Measurements from ENCODE around the gene DAZL.

DAZL gene

GRCh38 chr3:16554126-16554525 is 51.1 kb downstream of the DAZL start:
- Histone ChIP-seq H3K79me1 (ENCODE audit: low read depth, low read length) (no peaks in the 10 kb centered on the region), H2AK5ac (ENCODE audit: low read depth, low read length) (no peak overlapping the region), H4K91ac (ENCODE audit: low read depth, low read length, poor library complexity) (no peak overlapping the region), H2BK120ac (ENCODE audit: low read depth, low read length) (no peak overlapping the region), H3K4me1 (ENCODE audit: control insufficient read depth in 2 of 2, insufficient read depth in 1 of 2, low read depth in 1 of 2, low read length in 2 of 2) (peaks cover 0 to 5% of the 10 kb centered on the region in 2 donors), H2AFZ (ENCODE audit: low read length) (no peak overlapping the region), H3K27me3 (ENCODE audit: control insufficient read depth in 3 of 3, insufficient read depth in 3 of 3, low read depth in 1 of 3, low read length in 3 of 3) (peaks cover 0 to 11% (median 0%) of the 10 kb centered on the region in 3 experiments), H3K14ac (ENCODE audit: low read length) (no peak overlapping the region), H3K27ac (replicated peaks; ENCODE audit: low read length) (no peak overlapping the region), H2BK15ac (ENCODE audit: low read length) (no peak overlapping the region), H3K18ac (ENCODE audit: low read length) (no peak overlapping the region), H3K4me2 (ENCODE audit: insufficient read depth, low read length, poor library complexity, severe bottlenecking) (no peak overlapping the region), H3K4ac (ENCODE audit: low read length) (no peak overlapping the region), H3K36me3 (replicated peaks in 1 of 2; ENCODE audit: control insufficient read depth in 2 of 2, insufficient read depth in 2 of 2, low read length in 2 of 2) (no peaks in the 10 kb centered on the region), H4K8ac (ENCODE audit: low read depth, low read length) (no peak overlapping the region), H3K9me3 (replicated peaks in 1 of 2; ENCODE audit: control insufficient read depth in 2 of 2, insufficient read depth in 1 of 2, low read depth in 1 of 2, low read length in 2 of 2) (no peaks in the 10 kb centered on the region), H3K9ac (ENCODE audit: low read depth, low read length, poor library complexity) (no peak overlapping the region), H3K4me3 (ENCODE audit: low read length in 2 of 2) (no peak overlapping the region), H3K23ac (ENCODE audit: low read depth, low read length, poor library complexity) (no peak overlapping the region), H2BK5ac (ENCODE audit: low read length) (no peak overlapping the region), H2BK12ac (ENCODE audit: low read length) (no peak overlapping the region)
- no CpG with 5 or more reads among the region's 4 CpGs for WGBS, 2 donors (ENCODE audit: extremely low coverage in 2 of 2, insufficient read length in 2 of 2, insufficient replicate concordance in 1 of 2)
- no peak for DNase-seq (ENCODE audit: low spot score)

GRCh38 chr3:16552757-16553156 is 52.5 kb downstream of the DAZL start:
- Histone ChIP-seq H2AK5ac (ENCODE audit: low read depth, low read length) (no peak overlapping the region), H2BK12ac (ENCODE audit: low read length) (no peak overlapping the region), H2AFZ (ENCODE audit: low read length) (no peak overlapping the region), H3K18ac (ENCODE audit: low read length) (no peak overlapping the region), H3K4ac (ENCODE audit: low read length) (no peak overlapping the region), H3K36me3 (replicated peaks in 1 of 2; ENCODE audit: control insufficient read depth in 2 of 2, insufficient read depth in 2 of 2, low read length in 2 of 2) (no peaks in the 10 kb centered on the region), H4K8ac (ENCODE audit: low read depth, low read length) (no peak overlapping the region), H3K9ac (ENCODE audit: low read depth, low read length, poor library complexity) (no peak overlapping the region), H3K4me2 (ENCODE audit: insufficient read depth, low read length, poor library complexity, severe bottlenecking) (no peak overlapping the region), H3K4me3 (ENCODE audit: low read length in 2 of 2) (no peak overlapping the region), H3K4me1 (ENCODE audit: control insufficient read depth in 2 of 2, insufficient read depth in 1 of 2, low read depth in 1 of 2, low read length in 2 of 2) (peaks cover 0 to 5% of the 10 kb centered on the region in 2 donors), H2BK15ac (ENCODE audit: low read length) (no peak overlapping the region), H4K91ac (ENCODE audit: low read depth, low read length, poor library complexity) (no peak overlapping the region), H3K14ac (ENCODE audit: low read length) (no peak overlapping the region), H3K27me3 (ENCODE audit: control insufficient read depth in 3 of 3, insufficient read depth in 3 of 3, low read depth in 1 of 3, low read length in 3 of 3) (peaks cover 0 to 11% (median 0%) of the 10 kb centered on the region in 3 experiments), H2BK5ac (ENCODE audit: low read length) (no peak overlapping the region), H3K23ac (ENCODE audit: low read depth, low read length, poor library complexity) (no peak overlapping the region), H3K9me3 (replicated peaks in 1 of 2; ENCODE audit: control insufficient read depth in 2 of 2, insufficient read depth in 1 of 2, low read depth in 1 of 2, low read length in 2 of 2) (no peaks in the 10 kb centered on the region), H2BK120ac (ENCODE audit: low read depth, low read length) (no peak overlapping the region), H3K79me1 (ENCODE audit: low read depth, low read length) (no peaks in the 10 kb centered on the region), H3K27ac (replicated peaks; ENCODE audit: low read length) (no peak overlapping the region)
- DNase-seq (ENCODE audit: low spot score), result no peak
- WGBS, 2 donors (ENCODE audit: extremely low coverage in 2 of 2, insufficient read length in 2 of 2, insufficient replicate concordance in 1 of 2), result no CpG with 5 or more reads among the region's 3 CpGs

- no peak overlapping the region for H3K27ac ChIP-seq (replicated peaks; ENCODE audit: low read length)
- no peak overlapping the region for H3K9ac ChIP-seq (ENCODE audit: low read depth, low read length, poor library complexity)
- no peaks in the 10 kb centered on the region for H3K79me1 ChIP-seq (ENCODE audit: low read depth, low read length)
- peak overlapping the region; percentile 27 for H3K23ac ChIP-seq (ENCODE audit: low read depth, low read length, poor library complexity)
- H2AK5ac ChIP-seq (ENCODE audit: low read depth, low read length), result no peak overlapping the region
- H4K8ac ChIP-seq (ENCODE audit: low read depth, low read length), result no peak overlapping the region
- no peaks in the 10 kb centered on the region for H3K36me3 ChIP-seq (replicated peaks in 1 of 2; ENCODE audit: control insufficient read depth in 2 of 2, insufficient read depth in 2 of 2, low read length in 2 of 2)
- H3K4me3 ChIP-seq (ENCODE audit: low read length in 2 of 2), result no peak overlapping the region
- peaks cover 0 to 5% of the 10 kb centered on the region in 2 donors for H3K4me1 ChIP-seq (ENCODE audit: control insufficient read depth in 2 of 2, insufficient read depth in 1 of 2, low read depth in 1 of 2, low read length in 2 of 2)
- H2BK5ac ChIP-seq (ENCODE audit: low read length), result no peak overlapping the region
- no peak for DNase-seq (ENCODE audit: low spot score)
- H3K14ac ChIP-seq (ENCODE audit: low read length), result no peak overlapping the region
- no peak overlapping the region for H4K91ac ChIP-seq (ENCODE audit: low read depth, low read length, poor library complexity)
- no peak overlapping the region for H3K18ac ChIP-seq (ENCODE audit: low read length)
- no peak overlapping the region for H2BK12ac ChIP-seq (ENCODE audit: low read length)
- H3K9me3 ChIP-seq (replicated peaks in 1 of 2; ENCODE audit: control insufficient read depth in 2 of 2, insufficient read depth in 1 of 2, low read depth in 1 of 2, low read length in 2 of 2), result no peaks in the 10 kb centered on the region
- WGBS, 2 donors (ENCODE audit: extremely low coverage in 2 of 2, insufficient read length in 2 of 2, insufficient replicate concordance in 1 of 2), result no CpG with 5 or more reads among the region's 4 CpGs
- peak overlapping the region; percentile 84 for H2AFZ ChIP-seq (ENCODE audit: low read length)
- H2BK15ac ChIP-seq (ENCODE audit: low read length), result no peak overlapping the region
- H2BK120ac ChIP-seq (ENCODE audit: low read depth, low read length), result no peak overlapping the region
- no peak overlapping the region for H3K4ac ChIP-seq (ENCODE audit: low read length)
- no peak overlapping the region for H3K4me2 ChIP-seq (ENCODE audit: insufficient read depth, low read length, poor library complexity, severe bottlenecking)
- peaks cover 0 to 11% (median 0%) of the 10 kb centered on the region in 3 experiments for H3K27me3 ChIP-seq (ENCODE audit: control insufficient read depth in 3 of 3, insufficient read depth in 3 of 3, low read depth in 1 of 3, low read length in 3 of 3)
These were observed 53.8 kb downstream of the DAZL start for GRCh38 chr3:16551342-16551976.

GRCh38 chr3:16550676-16551341 is 54.4 kb downstream of the DAZL start:
- Histone ChIP-seq H3K4me1 (ENCODE audit: control insufficient read depth in 2 of 2, insufficient read depth in 1 of 2, low read depth in 1 of 2, low read length in 2 of 2) (peaks cover 0 to 5% of the 10 kb centered on the region in 2 donors), H2BK5ac (ENCODE audit: low read length) (no peak overlapping the region), H2BK12ac (ENCODE audit: low read length) (no peak overlapping the region), H3K4ac (ENCODE audit: low read length) (no peak overlapping the region), H2BK120ac (ENCODE audit: low read depth, low read length) (no peak overlapping the region), H3K36me3 (replicated peaks in 1 of 2; ENCODE audit: control insufficient read depth in 2 of 2, insufficient read depth in 2 of 2, low read length in 2 of 2) (no peaks in the 10 kb centered on the region), H3K9me3 (replicated peaks in 1 of 2; ENCODE audit: control insufficient read depth in 2 of 2, insufficient read depth in 1 of 2, low read depth in 1 of 2, low read length in 2 of 2) (no peaks in the 10 kb centered on the region), H4K8ac (ENCODE audit: low read depth, low read length) (no peak overlapping the region), H2AK5ac (ENCODE audit: low read depth, low read length) (no peak overlapping the region), H3K14ac (ENCODE audit: low read length) (no peak overlapping the region), H2BK15ac (ENCODE audit: low read length) (no peak overlapping the region), H3K4me2 (ENCODE audit: insufficient read depth, low read length, poor library complexity, severe bottlenecking) (no peak overlapping the region), H3K27ac (replicated peaks; ENCODE audit: low read length) (no peak overlapping the region), H3K79me1 (ENCODE audit: low read depth, low read length) (no peaks in the 10 kb centered on the region), H3K27me3 (ENCODE audit: control insufficient read depth in 3 of 3, insufficient read depth in 3 of 3, low read depth in 1 of 3, low read length in 3 of 3) (peaks cover 0 to 11% (median 0%) of the 10 kb centered on the region in 3 experiments), H3K23ac (ENCODE audit: low read depth, low read length, poor library complexity) (no peak overlapping the region), H3K4me3 (ENCODE audit: low read length in 2 of 2) (no peak overlapping the region), H4K91ac (ENCODE audit: low read depth, low read length, poor library complexity) (no peak overlapping the region), H3K18ac (ENCODE audit: low read length) (no peak overlapping the region), H3K9ac (ENCODE audit: low read depth, low read length, poor library complexity) (no peak overlapping the region), H2AFZ (ENCODE audit: low read length) (peak overlapping the region; percentile 84)
- peak; percentile 76 for DNase-seq (ENCODE audit: low spot score)
- no CpG with 5 or more reads among the region's 7 CpGs for WGBS, 2 donors (ENCODE audit: extremely low coverage in 2 of 2, insufficient read length in 2 of 2, insufficient replicate concordance in 1 of 2)

Measured in neuronal stem cell (in vitro differentiated cells).